ENCODE data around the gene CASZ1.

Gene CASZ1

GRCh38 chr1:10824821-10825540, 28.5 kb upstream of the CASZ1 start:
- no peak for DNase-seq (ENCODE audit: low read depth in 2 of 2)

- DNase-seq (ENCODE audit: low read depth in 2 of 2), result no peak
Measured at GRCh38 chr1:10823000-10823401, 26.6 kb upstream of the CASZ1 start.

GRCh38 chr1:10821388-10821787, 24.9 kb upstream of the CASZ1 start:
- no peak for DNase-seq (ENCODE audit: low read depth in 2 of 2)

GRCh38 chr1:10820422-10820821, 24.0 kb upstream of the CASZ1 start:
- DNase-seq (ENCODE audit: low read depth in 2 of 2), result no peak

- DNase-seq (ENCODE audit: low read depth in 2 of 2), result no peak
Measured at GRCh38 chr1:10819198-10819901, 22.9 kb upstream of the CASZ1 start.

GRCh38 chr1:10818262-10819197, 22.1 kb upstream of the CASZ1 start:
- no peak for DNase-seq (ENCODE audit: low read depth in 2 of 2)

GRCh38 chr1:10816743-10817369, 20.4 kb upstream of the CASZ1 start:
- DNase-seq (ENCODE audit: low read depth in 2 of 2), result no peak

GRCh38 chr1:10816233-10816632, 19.8 kb upstream of the CASZ1 start:
- DNase-seq (ENCODE audit: low read depth in 2 of 2), result no peak

GRCh38 chr1:10815858-10816195, 19.4 kb upstream of the CASZ1 start:
- DNase-seq (ENCODE audit: low read depth in 2 of 2), result no peak

GRCh38 chr1:10814976-10815857, 18.8 kb upstream of the CASZ1 start:
- no peak for DNase-seq (ENCODE audit: low read depth in 2 of 2)

GRCh38 chr1:10814312-10814711, 17.9 kb upstream of the CASZ1 start:
- no peak for DNase-seq (ENCODE audit: low read depth in 2 of 2)

- no peak for DNase-seq (ENCODE audit: low read depth in 2 of 2)
Measured at GRCh38 chr1:10813799-10814198, 17.4 kb upstream of the CASZ1 start.

GRCh38 chr1:10812387-10812915, 16.0 kb upstream of the CASZ1 start:
- DNase-seq (ENCODE audit: low read depth in 2 of 2), result no peak

- DNase-seq (ENCODE audit: low read depth in 2 of 2), result no peak
Measured at GRCh38 chr1:10808441-10808840, 12.0 kb upstream of the CASZ1 start.

GRCh38 chr1:10806966-10807365, 10.5 kb upstream of the CASZ1 start:
- no peak for DNase-seq (ENCODE audit: low read depth in 2 of 2)

- no peak for DNase-seq (ENCODE audit: low read depth in 2 of 2)
Measured at GRCh38 chr1:10803971-10804820, 7.8 kb upstream of the CASZ1 start.

- no peak for DNase-seq (ENCODE audit: low read depth in 2 of 2)
Measured at GRCh38 chr1:10802944-10803715, 6.7 kb upstream of the CASZ1 start.

- DNase-seq (ENCODE audit: low read depth in 2 of 2), result no peak
Measured at GRCh38 chr1:10800778-10801177, 4.3 kb upstream of the CASZ1 start.

- no peak for DNase-seq (ENCODE audit: low read depth in 2 of 2)
Measured at GRCh38 chr1:10799726-10800125, 3.3 kb upstream of the CASZ1 start.
